Transverse colon (tissue), 4 donors: ENCODE data around the gene CHGA.

Experiments
- EP300 ChIP-seq: sonication (generic); formaldehyde crosslinking; IDR thresholded peaks from one replicate; pipeline ENCODE4 v1.6.1; 2017; ENCODE audit warnings: antibody characterized with exemption, low read depth
- POLR2A ChIP-seq: fragments of 450-650 bp; IDR thresholded peaks from one replicate; pipeline ENCODE4 v1.6.1; 2016; ENCODE audit warnings: antibody characterized with exemption, mild to moderate bottlenecking, moderate library complexity
- POLR2AphosphoS5 ChIP-seq, 3 donors: sonication (generic); formaldehyde crosslinking; IDR thresholded peaks; one replicate each; pipeline ENCODE4 v1.6.1; 2016; ENCODE audit warnings: antibody characterized with exemption in 3 of 3
- TF ChIP-seq, protein P1 (sequence below), 5 experiments: fragments of 200-600 bp in 3 of 5; fragments of 450-650 bp in 2 of 5; sonication (generic) in 3 of 5; IDR thresholded peaks; 1 replicate in 2 of 5; 2 replicates in 3 of 5; pipeline ENCODE4 v1.5.1; 2016 to 2017; ENCODE audit warnings: antibody characterized with exemption in 5 of 5, inconsistent platforms in 3 of 5, mild to moderate bottlenecking in 2 of 5, moderate library complexity in 1 of 5

DNA sequence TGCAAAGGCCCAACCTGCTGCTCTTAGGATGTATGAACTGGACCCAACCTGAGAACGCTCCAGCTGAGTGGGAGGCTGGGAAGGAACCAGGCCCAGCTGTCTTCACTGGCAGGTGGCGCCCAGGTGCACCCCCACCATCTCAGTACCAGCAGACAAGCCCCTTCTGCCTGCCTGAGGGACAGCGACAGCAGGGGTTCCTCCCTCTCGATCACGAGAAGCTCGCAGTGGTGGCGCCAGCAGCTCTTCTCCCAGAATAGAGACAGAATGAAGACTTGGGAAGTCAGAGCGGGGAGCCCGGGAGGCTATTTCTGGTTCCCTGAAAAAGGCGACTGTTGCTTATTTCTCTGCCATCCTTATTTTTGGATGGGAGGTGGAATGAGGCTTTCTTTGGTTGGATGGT, 46.5 kb downstream of the CHGA start:
- TF ChIP-seq POLR2A: no peak
- TF ChIP-seq, protein P1, sequence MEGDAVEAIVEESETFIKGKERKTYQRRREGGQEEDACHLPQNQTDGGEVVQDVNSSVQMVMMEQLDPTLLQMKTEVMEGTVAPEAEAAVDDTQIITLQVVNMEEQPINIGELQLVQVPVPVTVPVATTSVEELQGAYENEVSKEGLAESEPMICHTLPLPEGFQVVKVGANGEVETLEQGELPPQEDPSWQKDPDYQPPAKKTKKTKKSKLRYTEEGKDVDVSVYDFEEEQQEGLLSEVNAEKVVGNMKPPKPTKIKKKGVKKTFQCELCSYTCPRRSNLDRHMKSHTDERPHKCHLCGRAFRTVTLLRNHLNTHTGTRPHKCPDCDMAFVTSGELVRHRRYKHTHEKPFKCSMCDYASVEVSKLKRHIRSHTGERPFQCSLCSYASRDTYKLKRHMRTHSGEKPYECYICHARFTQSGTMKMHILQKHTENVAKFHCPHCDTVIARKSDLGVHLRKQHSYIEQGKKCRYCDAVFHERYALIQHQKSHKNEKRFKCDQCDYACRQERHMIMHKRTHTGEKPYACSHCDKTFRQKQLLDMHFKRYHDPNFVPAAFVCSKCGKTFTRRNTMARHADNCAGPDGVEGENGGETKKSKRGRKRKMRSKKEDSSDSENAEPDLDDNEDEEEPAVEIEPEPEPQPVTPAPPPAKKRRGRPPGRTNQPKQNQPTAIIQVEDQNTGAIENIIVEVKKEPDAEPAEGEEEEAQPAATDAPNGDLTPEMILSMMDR (IDR thresholded peaks at IDR 0.05): no peak
- TF ChIP-seq POLR2AphosphoS5 (IDR thresholded peaks at IDR 0.05): no peak
- no peak for TF ChIP-seq EP300
